ENCODE data around the gene TMEM165.

- TF ChIP-seq CTCF (optimal IDR thresholded peaks at IDR 0.05 in 1 of 3, IDR thresholded peaks at IDR 0.05 in 1 of 3, conservative IDR thresholded peaks at IDR 0.05 in 1 of 3; ENCODE audit: extremely low read depth in 1 of 3, insufficient read depth in 2 of 3, low read length in 3 of 3) (peak; percentile 22 to 56 (median 49)), EZH2 (IDR thresholded peaks at IDR 0.05; ENCODE audit: low read length) (no peak)
Observed at GRCh38 chr4:55444827-55445226, 49.1 kb downstream of the TMEM165 start.

All from keratinocyte (primary cell).